Psoas muscle (tissue), 8 donors: ENCODE data around the gene CDH4. TPM values are rescaled to one million over a fixed set of nuclear protein-coding genes. Genes with fewer than 3 reads are reported as not detected.

Experiments used
- ATAC-seq, 4 donors: fragments of 200-7000 bp; cut with Tn5 transposase; one replicate each; pipeline ENCODE4 v1.9.1; 2020; ENCODE audit warnings: moderate library complexity in 3 of 4, mild to moderate bottlenecking in 2 of 4
- DNase-seq, 2 donors: peaks; one replicate each; pipeline ENCODE4 v3.0.0-alpha.2; 2020
- H3K27ac ChIP-seq: fragments of 200-600 bp; one replicate; pipeline ENCODE4 v1.8.0; 2022
- H3K27me3 ChIP-seq, 3 donors: fragments of 200-600 bp in 1 of 3; one replicate each; pipeline versions ENCODE4 v1.6.1 to v1.8.0; 2013 to 2022; ENCODE audit warnings: low read length in 2 of 3, mild to moderate bottlenecking in 2 of 3, moderate library complexity in 1 of 3; ENCODE audit not compliant: insufficient read depth in 3 of 3
- H3K36me3 ChIP-seq, 2 donors: fragments of 200-600 bp in 1 of 2; one replicate each; pipeline versions ENCODE4 v1.6.1 to v1.8.0; 2013 to 2022; ENCODE audit warnings: low read depth in 1 of 2, mild to moderate bottlenecking in 1 of 2, moderate library complexity in 1 of 2; ENCODE audit not compliant: insufficient read depth in 1 of 2
- H3K4me1 ChIP-seq: fragments of 200-600 bp; one replicate; pipeline ENCODE4 v1.8.0; 2022
- H3K4me3 ChIP-seq: fragments of 200-600 bp; one replicate; pipeline ENCODE4 v1.8.0; 2022; ENCODE audit warnings: mild to moderate bottlenecking
- H3K9me3 ChIP-seq: fragments of 200-600 bp; one replicate; pipeline ENCODE4 v1.8.0; 2022
- WGBS, 3 donors: extraction: QIAGEN DNeasy Blood & Tissue Kit; methylation state at CpG; one replicate each; pipeline versions ENCODE4 v1.1.6 to v1.1.7; 2013; 5-methylcytosine and 5-hydroxymethylcytosine counted together
- intact Hi-C, 2 donors: fragments of 100-400 bp; cut with DNase I; formaldehyde crosslinking; loops; one replicate each; pipeline versions ENCODE4 v1.11.0 to v1.14.2; 2022
- polyA plus RNA-seq, 3 donors: library from polyadenylated mRNA; stranded (reverse); fragments of 200-250 nt; gene quantifications; one replicate each; pipeline ENCODE4 v1.2.3, GENCODE V29; 2013
- total RNA-seq, 4 donors: library from RNA; stranded (reverse); fragmentation: NEBNext Ultra II Directional in 2 of 4; extraction: Animal tissue kit (Norgen Biotek cat#: 25700) in 2 of 4; gene quantifications; one replicate each; pipeline versions ENCODE4 v1.2.1 to v1.2.4, GENCODE V29; 2021 to 2023
- TF ChIP-seq, protein P1 (sequence below): fragments of 200-600 bp; IDR thresholded peaks from one replicate; pipeline ENCODE4 v1.8.0; 2022; ENCODE audit warnings: antibody characterized with exemption
- donor health status: healthy with polysubstance abuse.
- donor health status: DM: no; HTN: no; CAD: no; lungs with moderate emphysema.
- donor health status: Bipolar disorder and iron deficiency.
- donor health status: healthy.
- donor health status: DM: yes; HTN: yes; CAD: no.
- donor health status: DM: no; HTN: no; CAD: no.
- donor health status: DM: no; HTN: no; CAD: no.
- donor health status: DM: yes; HTN: yes; CAD: no.

CDH4 gene
- total and polyA plus RNA-seq, 7 donors: 0.26 to 1.0 (median 0.34) TPM

DNA sequence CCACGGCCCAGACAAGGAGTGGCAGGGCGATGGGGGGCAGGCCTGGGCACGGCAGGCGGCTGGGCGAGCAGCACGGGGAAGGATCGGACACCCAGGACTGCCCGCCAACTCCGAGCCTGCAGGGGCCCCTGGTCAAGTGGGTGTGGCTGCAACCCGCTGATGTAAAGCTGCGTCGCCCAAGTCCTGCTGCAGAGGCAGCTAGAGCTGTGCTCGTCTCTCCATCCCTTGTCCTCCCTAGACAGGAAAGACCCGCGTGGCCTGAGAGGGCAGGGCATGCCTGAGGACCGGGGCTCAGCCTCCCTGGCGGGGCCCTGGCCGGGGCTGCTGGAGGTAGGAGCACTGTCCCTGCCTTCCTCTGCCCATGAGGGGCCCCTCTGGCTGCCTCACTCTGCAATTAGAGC lies 281.2 kb downstream of the CDH4 start:
- TF ChIP-seq, protein P1, sequence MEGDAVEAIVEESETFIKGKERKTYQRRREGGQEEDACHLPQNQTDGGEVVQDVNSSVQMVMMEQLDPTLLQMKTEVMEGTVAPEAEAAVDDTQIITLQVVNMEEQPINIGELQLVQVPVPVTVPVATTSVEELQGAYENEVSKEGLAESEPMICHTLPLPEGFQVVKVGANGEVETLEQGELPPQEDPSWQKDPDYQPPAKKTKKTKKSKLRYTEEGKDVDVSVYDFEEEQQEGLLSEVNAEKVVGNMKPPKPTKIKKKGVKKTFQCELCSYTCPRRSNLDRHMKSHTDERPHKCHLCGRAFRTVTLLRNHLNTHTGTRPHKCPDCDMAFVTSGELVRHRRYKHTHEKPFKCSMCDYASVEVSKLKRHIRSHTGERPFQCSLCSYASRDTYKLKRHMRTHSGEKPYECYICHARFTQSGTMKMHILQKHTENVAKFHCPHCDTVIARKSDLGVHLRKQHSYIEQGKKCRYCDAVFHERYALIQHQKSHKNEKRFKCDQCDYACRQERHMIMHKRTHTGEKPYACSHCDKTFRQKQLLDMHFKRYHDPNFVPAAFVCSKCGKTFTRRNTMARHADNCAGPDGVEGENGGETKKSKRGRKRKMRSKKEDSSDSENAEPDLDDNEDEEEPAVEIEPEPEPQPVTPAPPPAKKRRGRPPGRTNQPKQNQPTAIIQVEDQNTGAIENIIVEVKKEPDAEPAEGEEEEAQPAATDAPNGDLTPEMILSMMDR: no peak
- Histone ChIP-seq H3K4me3 (no peak overlapping the region), H3K9me3 (no peaks in the 10 kb centered on the region), H3K27me3 (peaks cover 0 to 2% (median 0%) of the 10 kb centered on the region in 3 donors), H3K36me3 (no peaks in the 10 kb centered on the region), H3K27ac (no peak overlapping the region), H3K4me1 (no peaks in the 10 kb centered on the region)
- ATAC-seq (no peak), DNase-seq (no peak)
- 83 to 85% (median 83%) methylated on average over 18 of the region's 18 CpGs for WGBS, 3 donors
- intact Hi-C loops: no loop called here

- no peak overlapping the region for H3K27ac ChIP-seq
- ATAC-seq: no peak
- TF ChIP-seq, protein P1: no peak
- 63 to 69% (median 67%) methylated on average over 10 of the region's 10 CpGs for WGBS, 3 donors
- H3K9me3 ChIP-seq: no peaks in the 10 kb centered on the region
- H3K27me3 ChIP-seq: peaks cover 0 to 2% (median 0%) of the 10 kb centered on the region in 3 donors
- intact Hi-C loops: no loop called here
- no peaks in the 10 kb centered on the region for H3K36me3 ChIP-seq
- no peak overlapping the region for H3K4me3 ChIP-seq
- DNase-seq: no peak
- H3K4me1 ChIP-seq: no peaks in the 10 kb centered on the region
Measured at GRCh38 chr20:61534346-61534745, 282.3 kb downstream of the CDH4 start.

- 72 to 87% (median 75%) methylated on average over 10 of the region's 10 CpGs for WGBS, 3 donors
- H3K9me3 ChIP-seq: no peaks in the 10 kb centered on the region
- intact Hi-C loops: no loop called here
- ATAC-seq (no peak), DNase-seq (no peak)
- no peak overlapping the region for H3K4me3 ChIP-seq
- H3K4me1 ChIP-seq: no peaks in the 10 kb centered on the region
- H3K27me3 ChIP-seq: peaks cover 0 to 2% (median 0%) of the 10 kb centered on the region in 3 donors
- no peaks in the 10 kb centered on the region for H3K36me3 ChIP-seq
- H3K27ac ChIP-seq: no peak overlapping the region
- TF ChIP-seq, protein P1: no peak
Measured at GRCh38 chr20:61535091-61535490, 283.0 kb downstream of the CDH4 start.

GRCh38 chr20:61535536-61535935 lies 283.5 kb downstream of the CDH4 start:
- H3K27me3 ChIP-seq: peaks cover 0 to 2% (median 0%) of the 10 kb centered on the region in 3 donors
- no peaks in the 10 kb centered on the region for H3K36me3 ChIP-seq
- intact Hi-C loops: no loop called here
- no peak overlapping the region for H3K27ac ChIP-seq
- TF ChIP-seq, protein P1: no peak
- WGBS, 3 donors: 88 to 93% (median 91%) methylated on average over 13 of the region's 13 CpGs
- no peak for DNase-seq
- no peaks in the 10 kb centered on the region for H3K9me3 ChIP-seq
- no peak for ATAC-seq
- no peaks in the 10 kb centered on the region for H3K4me1 ChIP-seq
- H3K4me3 ChIP-seq: no peak overlapping the region

DNA sequence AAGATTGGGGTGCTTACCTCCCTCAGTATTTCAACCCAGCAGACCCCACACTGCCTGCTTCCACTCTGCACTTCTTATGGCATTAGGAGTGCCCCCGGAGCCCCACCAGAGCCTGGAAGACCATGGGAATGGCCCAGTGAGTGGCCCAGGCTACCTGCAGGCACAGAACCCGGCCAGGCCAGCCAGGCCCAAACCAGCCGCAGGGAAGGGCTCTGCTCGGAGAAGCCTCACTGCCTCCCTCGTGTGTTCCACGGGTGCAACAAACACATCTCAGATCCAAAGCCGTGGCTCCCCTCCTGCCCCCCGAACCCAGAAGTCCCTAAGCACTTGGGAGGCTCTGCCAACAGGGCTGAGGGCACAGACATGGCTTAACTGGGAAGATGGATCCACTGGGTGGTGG lies 283.9 kb downstream of the CDH4 start:
- DNase-seq (no peak), ATAC-seq (no peak)
- Histone ChIP-seq H3K4me3 (no peak overlapping the region), H3K36me3 (no peaks in the 10 kb centered on the region), H3K9me3 (no peaks in the 10 kb centered on the region), H3K4me1 (no peaks in the 10 kb centered on the region), H3K27me3 (peaks cover 0 to 2% (median 0%) of the 10 kb centered on the region in 3 donors), H3K27ac (no peak overlapping the region)
- TF ChIP-seq, protein P1: no peak
- 74 to 82% (median 78%) methylated on average over 8 of the region's 8 CpGs for WGBS, 3 donors
- intact Hi-C loops: no loop called here
